Measurements from ENCODE around the gene TRA2B.

- TF ChIP-seq, protein P1, sequence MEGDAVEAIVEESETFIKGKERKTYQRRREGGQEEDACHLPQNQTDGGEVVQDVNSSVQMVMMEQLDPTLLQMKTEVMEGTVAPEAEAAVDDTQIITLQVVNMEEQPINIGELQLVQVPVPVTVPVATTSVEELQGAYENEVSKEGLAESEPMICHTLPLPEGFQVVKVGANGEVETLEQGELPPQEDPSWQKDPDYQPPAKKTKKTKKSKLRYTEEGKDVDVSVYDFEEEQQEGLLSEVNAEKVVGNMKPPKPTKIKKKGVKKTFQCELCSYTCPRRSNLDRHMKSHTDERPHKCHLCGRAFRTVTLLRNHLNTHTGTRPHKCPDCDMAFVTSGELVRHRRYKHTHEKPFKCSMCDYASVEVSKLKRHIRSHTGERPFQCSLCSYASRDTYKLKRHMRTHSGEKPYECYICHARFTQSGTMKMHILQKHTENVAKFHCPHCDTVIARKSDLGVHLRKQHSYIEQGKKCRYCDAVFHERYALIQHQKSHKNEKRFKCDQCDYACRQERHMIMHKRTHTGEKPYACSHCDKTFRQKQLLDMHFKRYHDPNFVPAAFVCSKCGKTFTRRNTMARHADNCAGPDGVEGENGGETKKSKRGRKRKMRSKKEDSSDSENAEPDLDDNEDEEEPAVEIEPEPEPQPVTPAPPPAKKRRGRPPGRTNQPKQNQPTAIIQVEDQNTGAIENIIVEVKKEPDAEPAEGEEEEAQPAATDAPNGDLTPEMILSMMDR (IDR thresholded peaks at IDR 0.05) = no peak
- TF ChIP-seq POLR2A (IDR thresholded peaks at IDR 0.05) = no peak
These were observed 12.5 kb downstream of the TRA2B start for GRCh38 chr3:185925353-185925752.

Data from testis (tissue), 2 donors.